Glutamatergic neuron (in vitro differentiated cells): ENCODE measurements around the gene RHBDF1. TPM values are rescaled to one million over a fixed set of nuclear protein-coding genes. Genes with fewer than 3 reads are reported as not detected.

Experiments
- DNase-seq: peaks from one replicate; pipeline ENCODE4 v3.0.0; 2022
- H3K27ac Mint-ChIP-seq: one replicate; pipeline ENCODE4 v1.8.0; 2020; ENCODE audit warnings: mild to moderate bottlenecking, mixed read lengths, inconsistent platforms; ENCODE audit not compliant: unreplicated experiment
- H3K27me3 Mint-ChIP-seq: one replicate; pipeline ENCODE4 v1.8.0; 2020; ENCODE audit warnings: mild to moderate bottlenecking, moderate library complexity, mixed read lengths, inconsistent platforms; ENCODE audit not compliant: unreplicated experiment
- H3K36me3 Mint-ChIP-seq: one replicate; pipeline ENCODE4 v1.8.0; 2020; ENCODE audit warnings: mild to moderate bottlenecking, mixed read lengths, inconsistent platforms; ENCODE audit not compliant: unreplicated experiment
- H3K4me1 Mint-ChIP-seq: one replicate; pipeline ENCODE4 v1.8.0; 2020; ENCODE audit warnings: mild to moderate bottlenecking, low read depth, mixed read lengths, inconsistent platforms; ENCODE audit not compliant: unreplicated experiment
- H3K4me3 Mint-ChIP-seq: one replicate; pipeline ENCODE4 v1.8.0; 2020; ENCODE audit warnings: mild to moderate bottlenecking, mixed read lengths, inconsistent platforms; ENCODE audit not compliant: unreplicated experiment
- H3K9me3 Mint-ChIP-seq: one replicate; pipeline ENCODE4 v1.8.0; 2020; ENCODE audit warnings: mild to moderate bottlenecking, moderate library complexity, mixed read lengths, inconsistent platforms; ENCODE audit not compliant: unreplicated experiment
- CTCF ChIP-seq: fragments of 200-600 bp; sonication (generic); IDR thresholded peaks from one replicate; pipeline ENCODE4 v1.5.0; 2021; ENCODE audit not compliant: partially characterized antibody, unreplicated experiment
- total RNA-seq: library from RNA; stranded (reverse); fragmentation: NEBNext Ultra II Directional; extraction: Animal tissue kit (Norgen Biotek cat#: 25700); gene quantifications from one replicate; pipeline ENCODE4 v1.2.1, GENCODE V29; 2021; ENCODE audit not compliant: unreplicated experiment

Gene RHBDF1
- total RNA-seq, 1 donor from 2014 or later, result 25.2 TPM

GRCh38 chr16:118857-119256, 46.4 kb upstream of the RHBDF1 start:
- no peak for DNase-seq
- H3K4me3 Mint-ChIP-seq, result no peak overlapping the region
- TF ChIP-seq CTCF, result no peak
- no peaks in the 10 kb centered on the region for H3K4me1 Mint-ChIP-seq
- peaks cover 2% of the 10 kb centered on the region for H3K9me3 Mint-ChIP-seq
- no peaks in the 10 kb centered on the region for H3K27me3 Mint-ChIP-seq
- H3K27ac Mint-ChIP-seq, result no peak overlapping the region
- H3K36me3 Mint-ChIP-seq, result no peaks in the 10 kb centered on the region

GRCh38 chr16:117379-118365, 45.2 kb upstream of the RHBDF1 start:
- H3K9me3 Mint-ChIP-seq, result peaks cover 2% of the 10 kb centered on the region
- DNase-seq, result peak; percentile 60
- H3K4me3 Mint-ChIP-seq, result no peak overlapping the region
- no peaks in the 10 kb centered on the region for H3K36me3 Mint-ChIP-seq
- TF ChIP-seq CTCF, result peak; percentile 85
- H3K4me1 Mint-ChIP-seq, result no peaks in the 10 kb centered on the region
- H3K27ac Mint-ChIP-seq, result no peak overlapping the region
- H3K27me3 Mint-ChIP-seq, result peaks cover 2% of the 10 kb centered on the region

- no peak for TF ChIP-seq CTCF
- H3K27ac Mint-ChIP-seq, result no peak overlapping the region
- H3K4me1 Mint-ChIP-seq, result no peaks in the 10 kb centered on the region
- no peak overlapping the region for H3K4me3 Mint-ChIP-seq
- no peak for DNase-seq
- H3K36me3 Mint-ChIP-seq, result no peaks in the 10 kb centered on the region
- H3K27me3 Mint-ChIP-seq, result peaks cover 2% of the 10 kb centered on the region
- peaks cover 2% of the 10 kb centered on the region for H3K9me3 Mint-ChIP-seq
Observed at GRCh38 chr16:116015-116414, 43.6 kb upstream of the RHBDF1 start.

GRCh38 chr16:114327-114726, 41.9 kb upstream of the RHBDF1 start:
- peaks cover 4% of the 10 kb centered on the region for H3K27me3 Mint-ChIP-seq
- H3K4me1 Mint-ChIP-seq, result no peaks in the 10 kb centered on the region
- no peak for TF ChIP-seq CTCF
- peaks cover 2% of the 10 kb centered on the region for H3K9me3 Mint-ChIP-seq
- H3K27ac Mint-ChIP-seq, result no peak overlapping the region
- no peaks in the 10 kb centered on the region for H3K36me3 Mint-ChIP-seq
- no peak overlapping the region for H3K4me3 Mint-ChIP-seq
- no peak for DNase-seq
